Measurements from ENCODE around the gene SDC1.
"Not testable (repeated sequence)": the region's sequence is repeated elsewhere in the genome, so short reads cannot be mapped to it uniquely, and the experiment has no call there.

Gene SDC1, protein sequence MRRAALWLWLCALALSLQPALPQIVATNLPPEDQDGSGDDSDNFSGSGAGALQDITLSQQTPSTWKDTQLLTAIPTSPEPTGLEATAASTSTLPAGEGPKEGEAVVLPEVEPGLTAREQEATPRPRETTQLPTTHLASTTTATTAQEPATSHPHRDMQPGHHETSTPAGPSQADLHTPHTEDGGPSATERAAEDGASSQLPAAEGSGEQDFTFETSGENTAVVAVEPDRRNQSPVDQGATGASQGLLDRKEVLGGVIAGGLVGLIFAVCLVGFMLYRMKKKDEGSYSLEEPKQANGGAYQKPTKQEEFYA

DNA sequence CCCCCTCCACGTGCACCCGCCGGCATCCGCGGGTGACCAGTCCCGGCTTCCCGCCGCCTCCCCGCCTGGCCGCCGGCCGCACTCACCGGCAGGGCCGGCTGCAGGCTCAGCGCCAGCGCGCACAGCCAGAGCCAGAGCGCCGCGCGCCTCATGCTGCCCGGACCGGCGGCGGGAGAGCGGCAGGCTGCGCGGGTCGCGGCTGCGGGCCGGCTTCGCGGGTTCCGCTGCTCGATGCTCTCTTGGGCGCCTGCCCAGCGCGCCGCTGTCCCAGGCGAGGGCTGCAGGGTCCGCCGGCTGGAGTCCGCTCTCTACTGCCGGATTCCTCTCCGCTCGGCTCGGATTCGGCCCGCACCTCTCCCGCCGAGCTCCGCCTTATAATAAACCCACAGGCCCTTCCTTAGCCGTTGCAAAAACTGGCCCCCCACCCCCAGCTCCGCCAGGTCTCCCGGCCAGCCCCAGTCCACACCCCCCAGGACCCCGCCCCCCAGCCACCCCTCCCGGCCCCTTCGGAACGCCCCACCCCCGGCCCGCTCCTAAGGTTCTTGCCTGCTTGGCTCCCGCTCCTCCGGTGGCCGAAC is at the start of gene SDC1:
Gene SDC1, minus strand, starts transcription at position 415 of the 578 bp plus-strand sequence. Its CDS starts 263 bp downstream, at position 152.
- peak; percentile 86 for DNase-seq

GRCh38 chr2:20273042-20273441 is 48.1 kb upstream of the SDC1 start:
- no peak for DNase-seq

DNA sequence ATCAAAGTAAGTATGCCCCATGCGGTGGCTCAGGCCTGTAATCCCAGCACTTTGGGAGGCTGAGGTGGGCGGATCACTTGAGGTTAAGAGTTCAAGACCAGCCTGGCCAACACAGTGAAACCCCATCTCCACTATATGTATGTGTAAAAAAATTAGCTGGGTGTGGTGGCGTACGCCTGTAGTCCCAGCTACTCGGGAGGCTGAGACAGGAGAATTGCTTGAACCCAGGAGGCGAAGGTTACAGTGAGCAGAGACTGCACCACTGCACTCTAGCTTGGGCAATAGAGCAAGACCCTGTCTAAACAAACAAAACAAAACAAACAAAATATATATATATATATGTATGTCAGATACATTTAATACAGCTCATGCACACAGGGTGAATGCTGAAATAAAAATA is 43.4 kb upstream of the SDC1 start:
- DNase-seq, result not testable (repeated sequence)

GRCh38 chr2:20267529-20267928 is 42.6 kb upstream of the SDC1 start:
- no peak for DNase-seq

GRCh38 chr2:20264629-20265028 is 39.7 kb upstream of the SDC1 start:
- DNase-seq, result no peak

GRCh38 chr2:20257411-20257810 is 32.5 kb upstream of the SDC1 start:
- no peak for DNase-seq

GRCh38 chr2:20254731-20255130 is 29.8 kb upstream of the SDC1 start:
- DNase-seq, result no peak

DNA sequence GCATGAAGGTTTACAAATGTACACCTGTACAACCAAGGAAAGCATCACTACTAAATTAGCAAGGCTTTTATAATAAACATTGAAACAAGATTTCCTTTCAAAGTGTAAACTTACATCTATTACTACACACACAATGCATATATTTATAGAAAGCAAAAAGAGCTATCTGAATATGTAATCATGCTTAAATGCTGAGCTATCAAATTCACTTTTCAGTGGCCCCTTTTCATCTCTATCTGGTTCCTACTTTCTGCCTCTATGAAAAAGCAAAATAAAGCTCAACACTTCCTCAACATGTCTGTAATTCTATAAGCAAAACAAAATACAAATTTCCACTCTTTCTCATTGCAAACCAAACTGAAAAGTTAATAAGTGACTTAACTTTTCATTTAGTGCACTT is 25.5 kb upstream of the SDC1 start:
- no peak for DNase-seq

DNA sequence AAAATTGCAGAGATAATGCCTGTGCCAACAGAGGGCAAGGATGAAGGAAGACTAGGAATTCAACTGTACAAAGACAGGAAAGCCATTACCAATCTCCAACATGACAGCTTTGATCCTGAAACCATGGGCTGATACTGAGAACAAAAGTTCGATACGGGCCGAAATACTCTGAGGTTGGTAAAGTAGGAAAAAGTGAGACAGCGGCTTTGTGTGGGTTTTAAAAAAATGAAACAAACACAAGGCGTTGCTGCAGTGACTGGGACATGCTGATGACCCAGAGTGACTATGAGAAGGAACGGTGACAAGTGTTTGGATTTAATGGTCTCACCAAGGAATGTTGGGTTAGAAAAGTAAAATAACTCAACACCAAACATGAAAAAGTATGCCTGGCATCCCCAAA is 24.2 kb upstream of the SDC1 start:
- no peak for DNase-seq

- DNase-seq, result no peak
Measured at GRCh38 chr2:20247084-20247483, 22.2 kb upstream of the SDC1 start.

GRCh38 chr2:20243637-20244036 is 18.7 kb upstream of the SDC1 start:
- DNase-seq, result not testable (repeated sequence)

DNA sequence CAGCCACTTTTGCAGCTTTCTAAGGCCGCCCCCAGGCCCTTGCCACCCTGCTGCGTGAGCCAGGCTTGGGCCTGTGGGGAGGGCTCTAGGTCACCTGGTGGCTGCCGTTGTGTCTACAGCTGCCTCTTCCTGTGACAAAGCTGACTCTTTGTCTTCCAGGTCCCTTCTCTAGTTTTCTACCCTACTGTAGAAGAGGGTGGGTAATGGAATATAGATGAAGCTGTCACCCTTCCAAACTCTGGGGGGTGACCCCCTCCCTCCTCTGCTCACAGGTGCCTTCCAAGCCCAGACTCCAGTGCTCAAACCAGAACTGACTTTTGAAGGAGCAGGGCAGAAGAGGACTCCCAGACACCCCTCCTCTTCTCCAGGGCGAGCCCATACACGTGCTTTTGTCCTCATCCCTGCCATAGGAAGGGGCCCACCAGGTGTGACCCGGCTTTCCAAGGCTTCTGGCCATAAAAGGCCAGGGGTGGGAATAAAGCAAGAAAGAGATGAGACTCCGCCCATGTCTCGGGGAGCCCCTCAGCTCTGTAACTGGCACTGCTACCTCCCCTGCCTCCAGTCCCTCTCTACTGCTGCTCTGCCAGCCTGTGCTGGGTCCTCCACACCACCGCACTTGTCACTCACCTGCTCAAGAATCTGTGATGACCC is 17.9 kb upstream of the SDC1 start:
- no peak for DNase-seq

DNA sequence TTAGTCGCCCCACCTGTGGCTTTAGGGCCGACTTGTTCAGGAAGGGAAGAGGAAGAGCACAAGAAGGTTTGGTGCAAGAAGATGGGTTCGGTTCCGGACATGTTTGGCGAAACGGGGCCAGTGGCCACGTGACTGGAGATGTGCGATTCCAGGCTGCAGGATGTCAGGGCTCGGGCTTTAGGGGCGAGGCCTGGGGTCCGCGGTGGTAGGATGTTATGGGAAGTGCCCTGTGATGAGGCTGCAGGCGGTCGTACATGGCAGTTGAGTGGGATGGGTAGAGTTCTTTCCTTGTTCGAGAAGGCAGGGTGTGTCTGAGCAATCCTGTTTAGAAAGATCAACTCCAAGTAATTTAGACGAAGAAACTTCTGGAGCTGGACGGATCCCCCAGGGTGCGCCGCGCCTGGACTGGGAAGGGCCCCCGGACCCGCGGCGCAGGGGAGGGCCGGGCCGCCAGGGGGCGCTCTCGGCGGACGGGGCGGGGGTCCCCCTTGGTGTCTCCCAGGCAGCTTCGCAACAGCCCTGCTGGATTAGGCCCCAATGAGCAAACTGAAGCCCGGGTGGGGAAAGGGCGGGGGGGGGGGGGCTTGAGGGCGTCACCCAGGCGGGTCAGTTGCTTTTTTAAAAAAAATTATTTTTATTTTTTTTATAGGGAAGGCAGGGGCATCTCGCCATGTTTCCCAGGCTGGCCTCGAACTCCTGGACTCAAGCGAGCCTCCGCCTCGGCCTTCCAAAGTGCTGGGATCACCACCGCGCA is 17.2 kb upstream of the SDC1 start:
- DNase-seq, result no peak

DNA sequence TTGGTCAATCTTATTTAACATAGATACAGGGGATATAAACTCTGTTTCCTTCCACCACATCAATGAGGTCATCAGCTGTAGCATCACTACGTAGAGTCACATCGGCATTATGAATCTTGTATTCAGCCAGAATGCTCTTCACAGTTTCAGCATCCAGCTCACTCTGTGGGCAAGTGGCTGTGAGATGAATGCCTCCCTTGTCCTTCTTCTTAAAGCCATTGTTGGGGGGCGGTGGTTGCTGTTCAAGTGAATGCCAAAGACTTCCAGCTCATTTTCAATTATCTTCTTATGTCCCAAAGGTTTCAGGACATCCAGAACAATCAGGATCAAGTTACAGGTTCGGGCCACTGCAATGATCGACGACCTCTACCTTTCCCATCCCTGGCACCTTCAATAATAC is 15.4 kb upstream of the SDC1 start:
- DNase-seq, result not testable (repeated sequence)

DNA sequence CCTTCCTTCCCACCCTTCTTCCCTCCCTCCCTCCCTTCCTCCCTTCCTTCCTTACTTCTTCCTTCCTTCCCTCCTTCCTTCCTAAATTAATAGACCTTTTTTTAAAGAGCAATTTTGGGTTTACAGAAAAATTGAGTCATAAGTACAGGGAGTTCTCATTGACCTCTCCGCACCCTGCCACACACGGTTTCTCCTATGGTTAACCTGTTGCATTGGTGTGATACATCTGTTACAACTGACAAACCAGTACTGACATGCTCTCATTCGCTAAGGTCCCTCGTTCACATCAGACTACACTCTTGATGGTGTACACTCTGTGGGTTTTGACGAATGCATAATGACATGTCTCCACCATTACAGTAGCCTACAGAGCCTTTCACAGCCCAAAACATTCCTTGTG is 11.6 kb upstream of the SDC1 start:
- no peak for DNase-seq

DNA sequence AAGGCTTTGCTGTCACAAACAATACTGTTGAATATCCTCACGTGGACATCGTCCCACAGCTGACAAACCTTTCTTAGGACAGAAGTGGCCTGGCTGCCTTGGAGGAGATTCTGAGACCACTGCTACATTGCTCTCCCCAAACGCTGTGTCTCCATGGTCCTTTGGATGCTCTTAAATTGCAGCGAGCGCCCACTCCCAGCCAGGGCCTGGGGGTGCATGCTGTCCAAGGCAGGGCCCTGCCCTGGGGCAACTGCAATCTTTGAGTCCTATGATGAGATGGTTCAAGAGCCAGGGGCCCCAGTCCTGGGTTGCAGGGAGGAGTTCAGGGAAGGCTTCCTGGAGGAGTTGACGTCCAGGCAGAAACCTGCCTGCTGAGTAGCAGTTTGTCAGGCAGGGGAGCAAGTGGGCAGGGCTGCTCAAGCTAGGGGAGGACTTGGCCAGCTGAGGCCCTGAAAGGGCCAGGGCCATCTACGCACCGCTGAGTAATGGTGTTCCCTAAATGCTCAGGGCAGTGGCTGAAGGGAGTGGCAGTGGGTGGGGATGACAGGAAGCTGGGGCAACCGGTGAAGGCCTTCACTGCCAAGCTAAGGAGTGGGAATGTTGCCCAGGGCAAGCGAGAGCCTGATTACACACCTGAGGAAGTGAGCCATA is 10.8 kb upstream of the SDC1 start:
- no peak for DNase-seq

GRCh38 chr2:20234597-20234996 is 9.7 kb upstream of the SDC1 start:
- not testable (repeated sequence) for DNase-seq

- DNase-seq, result no peak
Measured at GRCh38 chr2:20232837-20233207, 7.9 kb upstream of the SDC1 start.

DNA sequence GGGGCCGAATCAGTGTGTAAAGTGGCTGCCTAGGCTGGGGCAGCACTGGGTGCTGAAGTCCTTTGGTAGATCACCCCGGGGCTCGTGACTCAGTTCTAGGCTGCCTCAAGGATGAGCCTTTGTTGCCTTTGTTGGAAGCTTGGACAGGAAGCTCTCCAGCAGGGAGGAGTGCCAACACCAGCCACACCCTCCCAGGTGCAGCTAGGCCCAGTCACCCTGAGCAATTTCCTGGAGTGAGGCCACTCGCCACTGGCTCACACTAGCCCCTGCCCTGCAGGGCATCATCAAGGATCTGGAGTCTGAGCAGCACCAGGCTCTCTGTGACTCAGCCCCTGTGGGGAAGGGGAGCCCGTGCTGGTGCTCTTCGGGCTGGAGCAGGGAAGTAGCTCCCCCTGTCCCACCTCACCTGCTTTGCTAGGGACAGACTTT is 6.7 kb upstream of the SDC1 start:
- DNase-seq, result no peak

DNA sequence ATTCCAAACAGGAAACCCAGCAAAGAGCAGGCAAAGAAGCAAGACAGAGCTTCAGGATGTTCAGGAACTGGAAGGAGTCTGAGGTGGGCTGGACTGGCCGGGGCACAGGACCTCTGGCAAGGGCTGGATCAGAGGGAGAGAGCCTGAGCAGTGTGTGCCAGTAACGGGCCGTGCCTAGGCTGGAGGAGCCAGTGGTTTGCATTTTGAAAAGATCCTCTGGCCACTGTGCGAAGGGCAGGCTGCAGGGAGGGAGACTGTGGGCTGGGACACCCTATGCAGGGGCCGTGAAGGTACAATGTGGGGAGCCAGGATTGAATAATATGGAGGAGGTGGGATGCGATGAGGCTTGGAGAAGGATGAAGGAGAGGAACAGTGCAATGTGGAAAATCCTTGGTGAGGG is 6.2 kb upstream of the SDC1 start:
- no peak for DNase-seq

DNA sequence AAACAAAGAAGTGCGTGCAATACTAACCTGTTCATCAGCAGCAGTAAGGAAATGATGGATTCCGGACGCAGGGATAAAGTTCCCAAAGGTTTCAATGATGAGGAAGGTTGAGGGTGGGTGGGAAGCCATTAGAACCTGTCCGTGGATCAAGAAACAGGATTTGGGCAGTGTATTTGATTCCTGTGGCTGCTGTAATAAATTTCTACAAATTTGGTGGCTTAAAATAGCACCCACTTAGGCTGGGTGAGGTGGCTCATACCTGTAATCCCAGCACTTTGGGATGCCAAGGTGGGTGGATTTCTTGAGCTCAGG is 5.1 kb upstream of the SDC1 start:
- no peak for DNase-seq

- DNase-seq, result no peak
Measured at GRCh38 chr2:20229322-20230113, 4.6 kb upstream of the SDC1 start.

All from left hindlimb (tissue), 1 donor.